Activated naive CD4-positive, alpha-beta T cell treated with anti-CD3 and anti-CD28 coated beads, Interleukin-2, amount 50 U/mL, for 72 hours (primary cell): Measurements from ENCODE around the gene ERBB2. TPM values are rescaled to one million over a fixed set of nuclear protein-coding genes. Genes with fewer than 3 reads are reported as not detected.
"Not testable (repeated sequence)": the region's sequence is repeated elsewhere in the genome, so short reads cannot be mapped to it uniquely, and the experiment has no call there.

Source experiments
- ATAC-seq, 2 donors: fragments of 150-1000 bp; cut with Tn5 transposase; 2 replicates each; pipeline ENCODE4 v1.10.0; 2021; ENCODE audit warnings: mild to moderate bottlenecking in 2 of 2, moderate library complexity in 2 of 2
- DNase-seq, 2 donors: peaks; one replicate each; pipeline ENCODE4 v3.0.0; 2021 to 2022; ENCODE audit warnings: low spot score in 2 of 2
- H3K27ac Mint-ChIP-seq, 2 donors: one replicate each; pipeline ENCODE4 v1.8.0; 2022; ENCODE audit warnings: mild to moderate bottlenecking in 2 of 2, mixed read lengths in 2 of 2
- H3K36me3 Mint-ChIP-seq, 2 donors: one replicate each; pipeline ENCODE4 v1.8.0; 2022; ENCODE audit warnings: mixed read lengths in 2 of 2
- H3K9me3 Mint-ChIP-seq, 2 donors: one replicate each; pipeline ENCODE4 v1.8.0; 2022; ENCODE audit warnings: mixed read lengths in 2 of 2
- total RNA-seq, 2 donors: library from RNA; stranded (reverse); gene quantifications; one replicate each; pipeline ENCODE4 v1.2.3, GENCODE V29; 2022

The ERBB2 gene
- total RNA-seq, 2 donors from 2014 or later, result 3.2 to 7.8 TPM

GRCh38 chr17:39706921-39707337, 7.1 kb downstream of the ERBB2 start:
- Mint-ChIP-seq H3K9me3 (no peaks in the 10 kb centered on the region), H3K36me3 (no peaks in the 10 kb centered on the region), H3K27ac (peak overlapping the region in 1 of 2 donors; percentile 74)
- ATAC-seq (peak; percentile 18 to 38), DNase-seq (no peak)

GRCh38 chr17:39709319-39709997, 9.6 kb downstream of the ERBB2 start:
- Mint-ChIP-seq H3K27ac (peak overlapping the region in 1 of 2 donors; percentile 27), H3K36me3 (no peaks in the 10 kb centered on the region), H3K9me3 (no peaks in the 10 kb centered on the region)
- ATAC-seq, result no peak
- DNase-seq, result no peak

- Mint-ChIP-seq H3K36me3 (no peaks in the 10 kb centered on the region), H3K27ac (peak overlapping the region in 1 of 2 donors; percentile 27), H3K9me3 (no peaks in the 10 kb centered on the region)
- no peak for DNase-seq
- no peak for ATAC-seq
These were observed 10.4 kb downstream of the ERBB2 start for GRCh38 chr17:39709998-39710964.

- not testable (repeated sequence) for DNase-seq, H3K27ac Mint-ChIP-seq, H3K9me3 Mint-ChIP-seq, ATAC-seq, H3K36me3 Mint-ChIP-seq
These were observed 11.2 kb downstream of the ERBB2 start for GRCh38 chr17:39711071-39711470.

- ATAC-seq (no peak), DNase-seq (no peak)
- Mint-ChIP-seq H3K9me3 (no peaks in the 10 kb centered on the region), H3K27ac (no peak overlapping the region), H3K36me3 (no peaks in the 10 kb centered on the region)
These were observed 12.0 kb downstream of the ERBB2 start for GRCh38 chr17:39711851-39712250.

GRCh38 chr17:39714234-39714633, 14.4 kb downstream of the ERBB2 start:
- no peak overlapping the region for H3K27ac Mint-ChIP-seq
- DNase-seq, result no peak
- H3K9me3 Mint-ChIP-seq, result no peaks in the 10 kb centered on the region

DNA sequence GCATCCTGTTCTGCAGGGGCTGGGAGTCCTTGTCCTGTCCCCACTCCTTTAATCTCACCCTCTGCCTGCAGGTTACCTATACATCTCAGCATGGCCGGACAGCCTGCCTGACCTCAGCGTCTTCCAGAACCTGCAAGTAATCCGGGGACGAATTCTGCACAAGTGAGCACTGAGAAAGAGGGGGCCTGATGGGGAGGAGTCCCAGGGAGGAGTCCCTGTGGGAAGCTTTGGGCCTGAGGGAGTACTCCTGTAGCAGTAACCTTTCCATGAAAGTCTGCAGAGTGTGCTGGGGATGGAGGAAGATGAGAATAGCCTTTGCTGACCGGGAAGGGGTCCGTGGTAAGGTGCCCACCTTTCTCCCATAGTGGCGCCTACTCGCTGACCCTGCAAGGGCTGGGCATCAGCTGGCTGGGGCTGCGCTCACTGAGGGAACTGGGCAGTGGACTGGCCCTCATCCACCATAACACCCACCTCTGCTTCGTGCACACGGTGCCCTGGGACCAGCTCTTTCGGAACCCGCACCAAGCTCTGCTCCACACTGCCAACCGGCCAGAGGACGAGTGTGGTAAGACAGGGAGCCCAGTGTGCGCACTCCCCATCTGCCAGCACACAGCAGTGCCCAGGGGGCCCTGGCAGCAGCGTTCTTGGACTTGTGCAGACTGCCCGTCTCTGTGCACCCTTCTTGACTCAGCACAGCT, 15.7 kb downstream of the ERBB2 start:
- no peaks in the 10 kb centered on the region for H3K9me3 Mint-ChIP-seq
- no peak for DNase-seq
- no peak for ATAC-seq
- H3K36me3 Mint-ChIP-seq, result no peaks in the 10 kb centered on the region
- H3K27ac Mint-ChIP-seq, result no peak overlapping the region

More at GRCh38 chr17:39714234-39714633, 14.4 kb downstream of the ERBB2 start:
- no peaks in the 10 kb centered on the region for H3K36me3 Mint-ChIP-seq
- ATAC-seq, result no peak

- ATAC-seq (no peak), DNase-seq (no peak)
- Mint-ChIP-seq H3K27ac (no peak overlapping the region), H3K9me3 (no peaks in the 10 kb centered on the region), H3K36me3 (no peaks in the 10 kb centered on the region)
These were observed 16.4 kb downstream of the ERBB2 start for GRCh38 chr17:39716073-39716818.

GRCh38 chr17:39716879-39717536, 17.1 kb downstream of the ERBB2 start:
- Mint-ChIP-seq H3K9me3 (no peaks in the 10 kb centered on the region), H3K27ac (no peak overlapping the region), H3K36me3 (no peaks in the 10 kb centered on the region)
- DNase-seq, result no peak
- no peak for ATAC-seq

DNA sequence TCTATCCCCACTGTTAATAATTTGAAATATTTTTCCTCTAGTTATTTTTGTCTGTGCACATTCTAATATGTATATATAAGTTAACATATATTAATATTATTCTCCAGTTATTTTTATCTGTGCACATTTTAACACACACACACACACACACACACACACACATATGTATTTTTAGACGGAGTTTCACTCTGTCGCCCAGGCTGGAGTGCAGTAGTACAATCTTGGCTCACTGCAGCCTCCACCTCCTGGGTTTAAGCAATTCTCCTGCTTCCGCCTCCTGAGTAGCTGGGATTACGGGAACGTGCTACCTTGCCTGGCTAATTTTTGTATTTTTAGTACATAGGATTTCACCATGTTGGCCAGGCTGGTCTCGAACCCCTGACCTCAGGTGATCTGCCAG, 17.8 kb downstream of the ERBB2 start:
- Mint-ChIP-seq H3K27ac (no peak overlapping the region), H3K36me3 (no peaks in the 10 kb centered on the region)
- ATAC-seq, result no peak

DNA sequence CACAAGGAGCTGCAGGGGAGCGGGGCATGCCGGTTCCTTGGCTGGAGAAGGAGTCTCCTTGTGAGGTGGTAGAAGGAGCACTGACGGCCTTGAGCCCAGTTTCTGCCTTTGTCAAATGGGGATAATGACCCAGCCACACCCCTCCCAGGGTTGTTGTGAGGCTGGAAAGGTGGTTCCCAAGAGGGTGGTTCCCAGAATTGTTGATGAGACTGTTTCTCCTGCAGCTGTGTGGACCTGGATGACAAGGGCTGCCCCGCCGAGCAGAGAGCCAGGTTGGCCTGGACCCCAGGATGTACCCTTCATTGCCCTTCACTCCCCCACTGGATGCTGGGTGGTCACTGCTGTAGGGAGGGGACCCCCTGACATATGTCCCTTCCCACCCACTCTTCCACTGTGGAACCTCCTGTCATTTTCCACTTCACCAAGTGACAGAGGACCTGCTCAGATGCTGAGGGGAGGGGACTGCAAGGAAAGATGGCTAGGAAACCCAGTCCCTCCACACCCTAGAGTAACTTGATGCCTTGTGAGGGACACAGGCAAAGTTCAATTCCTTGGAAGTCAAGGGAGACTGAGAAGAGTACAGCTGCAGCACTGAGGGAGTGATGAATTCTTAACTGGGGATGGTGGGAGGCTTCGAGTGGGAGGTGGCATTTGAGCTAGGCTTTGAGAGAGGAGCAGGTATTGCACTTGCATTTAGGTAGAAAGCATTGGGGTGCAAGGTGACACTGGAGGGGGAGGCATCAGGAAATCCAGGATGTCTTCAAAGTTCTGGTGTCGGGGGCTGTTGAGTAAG, 19.9 kb downstream of the ERBB2 start:
- Mint-ChIP-seq H3K27ac (no peak overlapping the region), H3K36me3 (no peaks in the 10 kb centered on the region), H3K9me3 (no peaks in the 10 kb centered on the region)
- DNase-seq (no peak), ATAC-seq (no peak)

More for the DNA sequence above, 17.8 kb downstream of the ERBB2 start:
- DNase-seq, result no peak
- H3K9me3 Mint-ChIP-seq, result no peaks in the 10 kb centered on the region

GRCh38 chr17:39722104-39722503, 22.2 kb downstream of the ERBB2 start:
- H3K9me3 Mint-ChIP-seq, result no peaks in the 10 kb centered on the region
- H3K36me3 Mint-ChIP-seq, result no peaks in the 10 kb centered on the region
- no peak for ATAC-seq
- no peak for DNase-seq
- H3K27ac Mint-ChIP-seq, result no peak overlapping the region

GRCh38 chr17:39722965-39723848, 23.3 kb downstream of the ERBB2 start:
- ATAC-seq, result peak; percentile 28 to 51
- H3K9me3 Mint-ChIP-seq, result no peaks in the 10 kb centered on the region
- no peaks in the 10 kb centered on the region for H3K36me3 Mint-ChIP-seq
- no peak overlapping the region for H3K27ac Mint-ChIP-seq
- no peak for DNase-seq

DNA sequence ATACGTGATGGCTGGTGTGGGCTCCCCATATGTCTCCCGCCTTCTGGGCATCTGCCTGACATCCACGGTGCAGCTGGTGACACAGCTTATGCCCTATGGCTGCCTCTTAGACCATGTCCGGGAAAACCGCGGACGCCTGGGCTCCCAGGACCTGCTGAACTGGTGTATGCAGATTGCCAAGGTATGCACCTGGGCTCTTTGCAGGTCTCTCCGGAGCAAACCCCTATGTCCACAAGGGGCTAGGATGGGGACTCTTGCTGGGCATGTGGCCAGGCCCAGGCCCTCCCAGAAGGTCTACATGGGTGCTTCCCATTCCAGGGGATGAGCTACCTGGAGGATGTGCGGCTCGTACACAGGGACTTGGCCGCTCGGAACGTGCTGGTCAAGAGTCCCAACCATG, 24.9 kb downstream of the ERBB2 start:
- Mint-ChIP-seq H3K9me3 (no peaks in the 10 kb centered on the region), H3K27ac (no peak overlapping the region), H3K36me3 (peaks cover 2 to 13% of the 10 kb centered on the region in 2 donors)
- ATAC-seq (no peak), DNase-seq (no peak)
